ENCODE results near the gene STX5.

DNA sequence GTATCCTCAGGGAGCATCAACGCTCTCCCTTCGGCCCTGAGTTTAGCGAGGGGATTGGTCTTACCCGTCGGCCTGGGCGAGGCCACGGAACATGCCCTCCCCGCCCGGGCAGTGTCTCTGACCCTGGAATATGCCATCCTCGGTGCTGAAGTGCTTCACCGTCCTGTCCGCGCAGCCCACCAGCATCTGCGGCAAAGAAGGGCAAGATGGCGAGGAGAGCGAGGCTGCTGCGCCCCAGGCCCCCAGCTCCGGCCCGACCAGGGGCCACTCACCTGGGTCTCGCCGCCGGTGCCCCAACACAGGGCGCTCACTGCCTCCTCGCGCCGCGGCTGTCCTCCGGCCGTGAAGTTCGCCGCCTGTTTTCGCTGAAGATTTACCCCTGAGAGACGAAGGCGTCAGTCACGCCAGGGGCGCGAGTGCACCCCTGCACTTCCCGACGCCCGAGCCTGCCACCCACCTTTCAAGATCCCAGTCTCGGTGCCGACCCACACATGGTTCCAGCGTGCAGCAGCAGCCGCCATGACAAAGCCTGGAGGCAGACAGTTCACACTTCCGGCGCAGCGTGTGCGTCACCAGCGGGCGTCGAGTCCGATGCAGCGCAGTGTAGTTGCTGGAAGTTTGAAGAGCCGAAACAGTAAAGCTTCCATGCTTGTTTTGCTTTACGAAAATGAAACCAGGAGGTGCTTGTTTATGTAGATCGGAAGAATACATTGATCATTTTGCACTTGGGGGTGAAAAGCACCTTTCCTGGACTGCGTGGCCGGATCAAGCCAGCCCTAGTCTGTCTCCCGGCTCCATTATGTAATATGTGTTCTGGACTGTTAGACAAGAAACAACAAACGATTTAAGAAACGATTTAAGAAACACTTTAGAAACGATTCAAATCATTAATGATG is 7.4 kb upstream of the STX5 start, which contains the start of gene WDR74:
- TF ChIP-seq CTCF (IDR thresholded peaks at IDR 0.05), result no peak
- no peak for TF ChIP-seq EZH2phosphoT487 (IDR thresholded peaks at IDR 0.05)
